Common myeloid progenitor, CD34-positive (primary cell): ENCODE data around the gene RPS5.
A peak's percentile ranks its signal among the peaks of the same experiment; 100 is the strongest.
"Not testable (repeated sequence)": the region's sequence is repeated elsewhere in the genome, so short reads cannot be mapped to it uniquely, and the experiment has no call there.

Experiments
- CTCF ChIA-PET: fragments of 350-600 bp; sonication (Branson Sonifier 250); formaldehyde crosslinking; loops from one replicate; lab custom pipeline; 2021; ENCODE audit warnings: antibody characterized with exemption; lab: Charles Lee
- POLR2A ChIA-PET: fragments of 350-600 bp; sonication (Branson Sonifier 250); formaldehyde crosslinking; loops from one replicate; lab custom pipeline; 2021; ENCODE audit warnings: antibody characterized with exemption; lab: Charles Lee
- DNase-seq, 3 donors: peaks; one replicate each; pipeline versions ENCODE4 v3.0.0 to v3.0.0-alpha.2; 2013
- H3K27ac ChIP-seq, 2 experiments: 1 replicate in 1 of 2; 2 replicates in 1 of 2; pipeline ENCODE4 v1.7.0; 2013; ENCODE audit warnings: inconsistent platforms in 2 of 2, low read length in 2 of 2, mild to moderate bottlenecking in 2 of 2, low read depth in 1 of 2, moderate library complexity in 1 of 2; ENCODE audit not compliant: severe bottlenecking in 2 of 2, insufficient read depth in 1 of 2, poor library complexity in 1 of 2
- H3K27me3 ChIP-seq, 5 experiments: replicated peaks in 2 of 5; 1 replicate in 3 of 5; 2 replicates in 2 of 5; pipeline versions ENCODE4 v1.6.1 to v1.7.0; 2013; ENCODE audit warnings: low read length in 4 of 5, mild to moderate bottlenecking in 2 of 5, moderate library complexity in 2 of 5, inconsistent platforms in 1 of 5; ENCODE audit not compliant: insufficient read depth in 5 of 5, control insufficient read depth in 4 of 5
- H3K36me3 ChIP-seq, 4 experiments: 1 replicate in 2 of 4; 2 replicates in 2 of 4; pipeline versions ENCODE4 v1.6.1 to v1.7.0; 2013; ENCODE audit warnings: low read length in 3 of 4, control low read depth in 1 of 4, mild to moderate bottlenecking in 1 of 4; ENCODE audit not compliant: control insufficient read depth in 4 of 4, insufficient read depth in 4 of 4
- H3K4me1 ChIP-seq, 4 experiments: 1 replicate in 3 of 4; 2 replicates in 1 of 4; pipeline versions ENCODE4 v1.6.1 to v1.7.1; 2013; ENCODE audit warnings: low read length in 3 of 4, mild to moderate bottlenecking in 3 of 4, control low read depth in 1 of 4, inconsistent platforms in 1 of 4, moderate library complexity in 1 of 4; ENCODE audit not compliant: control insufficient read depth in 4 of 4, insufficient read depth in 4 of 4; ENCODE audit errors: control extremely low read depth in 1 of 4
- H3K4me3 ChIP-seq, 7 experiments: 1 replicate in 4 of 7; 2 replicates in 3 of 7; pipeline versions ENCODE4 v1.5.1 to v1.7.0; 2013; ENCODE audit warnings: mild to moderate bottlenecking in 7 of 7, low read length in 6 of 7, moderate library complexity in 6 of 7, inconsistent platforms in 2 of 7, low read depth in 2 of 7, control low read depth in 1 of 7; ENCODE audit not compliant: insufficient read depth in 4 of 7, control insufficient read depth in 1 of 7; ENCODE audit errors: extremely low read depth in 1 of 7
- H3K9me3 ChIP-seq, 5 experiments: 1 replicate in 4 of 5; 2 replicates in 1 of 5; pipeline versions ENCODE4 v1.6.1 to v1.7.1; 2013; ENCODE audit warnings: low read length in 4 of 5, mild to moderate bottlenecking in 2 of 5, inconsistent platforms in 1 of 5, low read depth in 1 of 5, moderate library complexity in 1 of 5; ENCODE audit not compliant: control insufficient read depth in 4 of 5, insufficient read depth in 2 of 5; ENCODE audit errors: control extremely low read depth in 1 of 5
- WGBS: methylation state at CpG from one replicate; pipeline ENCODE4 v1.1.5; 2013; ENCODE audit not compliant: insufficient coverage; 5-methylcytosine and 5-hydroxymethylcytosine counted together

RPS5 gene

DNA sequence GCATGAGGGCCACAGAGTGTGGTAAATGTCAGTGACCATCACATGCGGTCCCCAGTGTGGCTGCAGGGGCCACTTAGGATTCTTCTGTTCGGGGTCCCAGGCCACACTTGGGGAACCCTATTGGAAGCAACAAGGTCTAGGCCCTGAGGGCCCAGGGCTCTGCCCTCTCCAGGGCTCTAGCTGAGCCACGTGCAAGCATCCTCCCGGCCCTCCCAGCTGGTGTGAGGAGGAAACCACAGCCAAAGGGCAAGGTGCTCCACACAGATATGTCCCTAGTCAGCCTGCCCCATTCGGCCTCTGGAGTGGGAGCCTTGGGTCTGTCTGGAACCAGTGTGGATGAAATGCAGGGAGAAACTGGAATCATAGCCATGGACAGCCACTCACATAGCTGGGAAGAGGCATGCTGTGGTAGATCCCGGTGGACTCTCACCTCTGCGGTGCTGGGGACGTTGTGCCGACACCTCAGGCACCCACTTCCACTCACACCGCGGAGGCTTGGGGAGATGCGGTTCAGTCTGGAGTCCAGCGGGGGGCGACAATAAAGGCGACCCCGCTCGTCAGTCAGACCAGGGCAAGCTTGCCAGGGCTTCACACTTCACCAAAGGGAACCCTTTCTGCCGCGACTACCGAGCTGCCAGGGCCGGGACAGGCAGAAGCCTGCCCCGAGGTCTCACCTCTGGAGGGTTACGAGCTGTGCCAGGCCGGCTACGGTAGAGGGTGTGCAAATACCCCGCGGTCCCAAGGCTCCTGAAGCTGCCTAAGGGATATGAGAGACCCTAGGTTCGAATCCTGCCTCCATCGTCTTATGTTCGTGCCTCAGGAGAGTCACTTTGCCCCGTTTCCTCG is 20.3 kb upstream of the RPS5 start:
- H3K27ac ChIP-seq, result no peak overlapping the region
- 96% methylated on average over 30 of the region's 32 CpGs for WGBS
- H3K27me3 ChIP-seq, result no peaks in the 10 kb centered on the region
- ChIA-PET CTCF (interaction anchor here (1.7 kb wide), 1 partner anchor 9 kb away, joined by 5 read pairs; no protein-coding TSS in a partner anchor), POLR2A (no interaction called here)
- H3K36me3 ChIP-seq, result peaks cover 0 to 9% (median 1%) of the 10 kb centered on the region in 4 experiments
- peaks cover 0 to 3% (median 0%) of the 10 kb centered on the region in 5 experiments for H3K9me3 ChIP-seq
- DNase-seq, result no peak
- H3K4me1 ChIP-seq, result peaks cover 2 to 29% (median 21%) of the 10 kb centered on the region in 4 experiments
- no peak overlapping the region for H3K4me3 ChIP-seq

DNA sequence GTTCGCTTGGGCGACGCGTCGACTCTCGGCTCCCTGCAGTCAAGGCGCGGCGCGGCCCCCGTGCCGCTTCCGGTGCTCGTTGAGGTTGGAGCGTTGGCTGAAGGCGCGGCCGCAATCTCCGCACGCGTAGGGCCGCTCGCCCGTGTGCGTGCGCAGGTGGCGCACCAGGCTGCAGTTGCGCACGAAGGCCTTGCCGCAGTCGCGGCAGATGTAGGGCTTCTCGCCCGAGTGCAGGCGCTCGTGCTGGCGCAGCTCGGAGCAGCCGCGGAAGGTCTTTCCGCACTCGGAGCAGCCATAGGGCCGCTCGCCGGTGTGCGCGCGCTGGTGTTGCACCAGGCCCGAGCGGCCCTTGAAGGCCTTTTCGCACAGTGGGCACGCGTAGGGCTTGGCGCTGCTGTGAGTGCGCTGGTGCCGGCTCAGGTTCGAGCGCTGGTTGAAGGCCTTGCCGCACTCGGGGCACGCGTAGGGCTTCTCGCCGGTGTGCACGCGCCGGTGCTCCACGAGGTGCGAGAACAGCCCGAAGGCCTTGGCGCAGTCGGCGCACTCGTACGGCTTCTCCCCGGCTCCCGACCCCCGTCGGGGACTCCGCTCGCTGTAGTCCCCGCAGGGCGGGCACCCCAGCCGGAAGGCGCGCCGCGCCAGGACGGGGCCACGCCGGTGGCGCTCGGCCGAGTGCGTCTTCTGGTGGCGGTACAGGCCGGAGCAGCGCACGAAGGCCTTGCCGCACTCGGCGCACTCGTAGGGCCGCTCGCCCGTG is 19.2 kb upstream of the RPS5 start:
- ChIA-PET CTCF (interaction anchor here (1.7 kb wide), 1 partner anchor 8 kb away, joined by 5 read pairs; no protein-coding TSS in a partner anchor), POLR2A (no interaction called here)
- H3K36me3 ChIP-seq, result peaks cover 0 to 9% (median 1%) of the 10 kb centered on the region in 4 experiments
- peaks cover 0 to 3% (median 0%) of the 10 kb centered on the region in 5 experiments for H3K9me3 ChIP-seq
- WGBS, result 97% methylated on average over 101 of the region's 106 CpGs
- no peak overlapping the region for H3K4me3 ChIP-seq
- H3K4me1 ChIP-seq, result peaks cover 2 to 23% (median 16%) of the 10 kb centered on the region in 4 experiments
- no peaks in the 10 kb centered on the region for H3K27me3 ChIP-seq
- H3K27ac ChIP-seq, result no peak overlapping the region
- DNase-seq, result no peak

DNA sequence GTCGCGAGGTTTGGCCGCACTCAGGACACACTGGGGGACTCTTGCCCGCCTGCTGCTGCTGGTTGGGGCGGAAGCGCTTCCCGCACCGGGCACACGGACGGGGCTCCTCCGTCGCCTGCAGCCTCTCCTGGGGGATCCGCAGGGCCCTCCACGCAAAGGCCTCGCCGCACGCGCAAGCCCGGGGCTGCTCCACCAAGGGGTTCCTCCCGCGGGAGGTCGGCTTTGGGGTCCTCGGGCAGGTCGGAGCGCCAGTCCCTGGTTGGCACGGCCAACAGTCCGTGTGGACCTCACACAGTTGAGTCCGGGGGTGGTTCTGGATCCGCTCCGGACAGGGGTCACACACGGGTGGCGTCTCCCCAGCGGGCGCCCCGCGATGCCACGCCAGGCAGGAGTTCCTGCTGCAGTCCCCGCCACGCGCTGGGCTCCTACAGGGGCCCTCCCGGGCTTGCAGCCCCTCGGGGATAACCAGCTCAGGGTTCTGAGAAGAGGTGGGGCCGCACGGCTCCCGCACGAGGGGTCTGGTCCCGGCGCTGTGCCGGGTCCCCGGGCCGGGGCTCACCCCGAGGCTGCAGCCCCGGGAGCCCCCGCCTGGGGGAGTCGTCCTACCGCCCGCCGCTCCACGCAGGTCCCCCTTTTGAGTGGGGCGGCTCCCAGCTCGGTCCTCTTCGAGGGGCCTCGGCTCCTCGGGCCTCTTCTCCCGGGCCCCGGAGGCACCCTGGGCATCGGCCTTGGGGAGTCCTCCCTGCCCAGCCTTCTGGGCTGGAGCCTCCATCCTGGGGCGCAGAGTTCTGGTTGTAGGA is 18.3 kb upstream of the RPS5 start:
- Histone ChIP-seq H3K4me1 (peaks cover 2 to 16% (median 10%) of the 10 kb centered on the region in 4 experiments), H3K36me3 (peaks cover 0 to 9% (median 1%) of the 10 kb centered on the region in 4 experiments), H3K27me3 (no peaks in the 10 kb centered on the region), H3K27ac (no peak overlapping the region), H3K9me3 (peaks cover 0 to 3% (median 0%) of the 10 kb centered on the region in 5 experiments), H3K4me3 (no peak overlapping the region)
- WGBS, result 98% methylated on average over 67 of the region's 68 CpGs
- CTCF ChIA-PET, result interaction anchor here (1.6 kb wide), 1 partner anchor 11 kb away, joined by 6 read pairs; no protein-coding TSS in a partner anchor
- no peak for DNase-seq
- POLR2A ChIA-PET, result no interaction called here

DNA sequence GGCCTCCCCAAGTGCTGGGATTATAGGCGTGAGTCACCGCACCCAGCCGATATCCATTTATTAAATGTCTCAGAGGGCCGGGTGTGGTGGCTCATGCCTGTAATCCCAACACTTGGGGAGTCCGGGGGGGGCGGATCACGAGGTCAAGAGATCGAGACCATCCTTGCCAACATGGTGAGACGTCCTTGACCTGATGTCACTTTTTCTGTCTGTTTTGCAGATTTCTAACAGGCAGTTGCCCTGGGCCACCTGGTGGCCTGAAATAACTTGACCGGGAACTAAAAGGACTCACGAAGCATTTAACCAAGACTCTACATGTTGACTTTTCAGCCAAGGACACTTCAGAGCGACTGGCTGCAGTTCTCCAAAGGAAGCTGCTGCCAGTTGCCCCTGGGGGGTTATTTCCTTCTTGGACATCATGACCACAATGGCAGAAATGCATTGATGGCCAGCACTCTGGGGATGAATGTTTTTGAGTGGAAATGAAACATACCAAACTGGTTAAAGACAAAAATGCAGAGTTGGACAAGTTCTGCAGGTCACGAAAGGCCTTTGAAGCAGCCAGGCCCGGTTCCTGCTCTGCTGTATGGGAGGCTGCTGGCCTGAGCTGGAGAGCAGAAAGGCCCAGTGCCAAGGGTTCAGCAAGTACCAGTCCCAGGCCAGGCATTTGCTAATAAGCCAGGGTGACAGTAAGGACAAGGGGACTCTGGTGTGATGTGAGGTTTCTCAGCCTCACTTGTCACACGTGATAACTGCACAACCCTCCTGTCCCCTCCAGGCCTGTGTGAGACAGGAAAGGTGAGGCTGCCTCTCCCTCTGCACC is 14.5 kb upstream of the RPS5 start:
- no peak overlapping the region for H3K4me3 ChIP-seq

DNA sequence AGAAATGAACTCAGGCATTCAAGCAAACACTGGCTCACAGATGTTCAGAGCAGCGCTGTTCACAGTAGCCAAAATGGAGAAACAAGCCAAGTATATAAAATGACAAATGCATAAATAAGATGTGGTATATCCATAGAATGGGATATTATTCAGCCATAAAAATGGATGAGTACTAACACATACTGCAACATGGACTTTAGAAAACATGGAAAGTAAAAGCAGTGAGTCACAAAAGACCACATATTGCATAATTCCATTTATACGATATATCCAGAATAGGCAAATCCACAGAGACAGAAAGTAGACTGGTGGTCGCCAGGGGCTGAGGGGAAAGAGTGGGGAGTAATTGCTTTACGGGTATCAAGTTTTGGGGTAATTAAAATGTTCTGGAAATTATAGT is 12.9 kb upstream of the RPS5 start:
- WGBS, result no CpG with 5 or more reads among the region's 4 CpGs
- CTCF ChIA-PET, result interaction anchor here (1.2 to 1.7 kb wide), 6 partner anchors 9 to 143 kb away, joined by 3 to 6 read pairs (median 4); no protein-coding TSS in a partner anchor
- Histone ChIP-seq H3K4me3 (no peak overlapping the region), H3K27ac (no peak overlapping the region), H3K27me3 (no peaks in the 10 kb centered on the region), H3K36me3 (no peaks in the 10 kb centered on the region), H3K9me3 (no peaks in the 10 kb centered on the region), H3K4me1 (no peaks in the 10 kb centered on the region)
- no peak for DNase-seq
- POLR2A ChIA-PET, result no interaction called here

More for the DNA sequence above, 14.5 kb upstream of the RPS5 start:
- CTCF ChIA-PET, result interaction anchor here (0.9 to 1.7 kb wide), 5 partner anchors 8 to 43 kb away, joined by 3 to 6 read pairs (median 4); partner anchors contain the start of gene ZNF497
- peak in 1 of 3 donors; percentile 33 for DNase-seq
- Histone ChIP-seq H3K27ac (no peak overlapping the region), H3K9me3 (peaks cover 0 to 3% (median 0%) of the 10 kb centered on the region in 5 experiments), H3K4me1 (no peaks in the 10 kb centered on the region), H3K27me3 (no peaks in the 10 kb centered on the region), H3K36me3 (peaks cover 0 to 3% (median 0%) of the 10 kb centered on the region in 4 experiments)
- WGBS, result 97% methylated on average over 13 of the region's 15 CpGs
- POLR2A ChIA-PET, result interaction anchor here (1.0 kb wide), 1 partner anchor 10 kb away, joined by 4 read pairs; the partner anchor contains the start of gene ZNF497

DNA sequence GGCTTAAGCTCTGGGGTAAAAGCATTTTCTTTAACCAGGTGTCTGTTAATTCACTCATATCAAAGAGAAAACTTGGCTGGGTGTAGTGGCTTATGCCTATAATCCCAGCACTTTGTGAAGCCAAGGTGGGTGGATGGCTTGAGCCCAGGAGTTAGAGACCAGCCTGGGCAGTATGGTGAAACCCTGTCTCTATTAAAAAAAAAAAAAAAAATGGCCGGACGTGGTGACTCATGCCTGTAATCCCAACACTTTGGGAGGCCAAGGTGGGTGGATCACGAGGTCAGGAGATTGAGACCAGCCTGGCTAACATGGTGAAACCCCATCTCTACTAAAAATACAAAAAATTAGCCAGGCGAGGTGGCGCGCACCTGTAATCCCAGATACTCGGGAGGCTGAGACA is 10.3 kb upstream of the RPS5 start:
- H3K27me3 ChIP-seq, CTCF ChIA-PET, H3K27ac ChIP-seq, H3K9me3 ChIP-seq, H3K4me3 ChIP-seq, DNase-seq, POLR2A ChIA-PET, H3K36me3 ChIP-seq: not testable (repeated sequence)
- peaks cover 0 to 17% (median 16%) of the 10 kb centered on the region in 4 experiments for H3K4me1 ChIP-seq
- 100% methylated on average over 4 of the region's 7 CpGs for WGBS
